Choroid plexus epithelial cell (primary cell): ENCODE data around the gene ZFAND6.

Experiments used
- DNase-seq: peaks from one replicate; pipeline ENCODE4 v3.0.0-alpha.2; 2010; ENCODE audit warnings: low read depth
- H3K4me3 ChIP-seq: 2 replicates; pipeline ENCODE4 v1.5.1; 2011; ENCODE audit warnings: low read depth, mild to moderate bottlenecking, control low read depth, low read length, moderate library complexity
- TF ChIP-seq, protein P1 (sequence below): conservative IDR thresholded peaks from 2 replicates; pipeline ENCODE4 v1.5.1; 2011; ENCODE audit warnings: low read depth, mild to moderate bottlenecking, control low read depth, inconsistent platforms, low read length, moderate library complexity

Gene ZFAND6

DNA sequence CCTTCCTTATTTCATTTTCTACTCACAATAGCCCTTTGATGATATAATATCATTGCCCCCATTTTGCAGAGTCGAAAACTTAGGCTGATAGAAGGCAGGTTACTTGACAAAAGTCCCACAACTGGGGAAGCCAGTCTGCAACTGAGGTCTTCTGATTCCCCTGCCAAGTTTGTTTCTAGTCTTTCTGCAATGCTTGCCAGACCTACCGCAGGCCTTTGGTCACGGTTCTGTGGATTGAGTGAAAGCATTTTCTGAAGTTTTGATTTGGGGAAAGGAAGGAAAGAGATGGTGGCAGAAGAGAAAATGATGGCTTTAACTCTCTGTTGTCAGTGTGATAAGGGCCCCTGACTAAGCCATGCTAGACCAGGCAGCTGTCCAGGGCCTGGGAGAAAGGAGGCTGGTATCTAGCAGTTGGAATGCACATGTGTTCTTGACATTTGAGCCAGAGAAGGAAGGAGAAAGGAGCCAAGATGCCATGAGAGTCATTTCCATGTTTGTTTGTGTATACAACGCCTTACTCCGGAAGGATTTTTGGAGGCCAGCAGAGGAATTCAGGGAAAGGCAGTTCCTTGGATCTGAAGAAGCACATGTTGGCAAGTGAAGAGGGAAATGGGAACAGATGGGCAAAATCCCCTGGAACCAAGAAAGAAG, 123.3 kb downstream of the ZFAND6 start:
- TF ChIP-seq, protein P1, sequence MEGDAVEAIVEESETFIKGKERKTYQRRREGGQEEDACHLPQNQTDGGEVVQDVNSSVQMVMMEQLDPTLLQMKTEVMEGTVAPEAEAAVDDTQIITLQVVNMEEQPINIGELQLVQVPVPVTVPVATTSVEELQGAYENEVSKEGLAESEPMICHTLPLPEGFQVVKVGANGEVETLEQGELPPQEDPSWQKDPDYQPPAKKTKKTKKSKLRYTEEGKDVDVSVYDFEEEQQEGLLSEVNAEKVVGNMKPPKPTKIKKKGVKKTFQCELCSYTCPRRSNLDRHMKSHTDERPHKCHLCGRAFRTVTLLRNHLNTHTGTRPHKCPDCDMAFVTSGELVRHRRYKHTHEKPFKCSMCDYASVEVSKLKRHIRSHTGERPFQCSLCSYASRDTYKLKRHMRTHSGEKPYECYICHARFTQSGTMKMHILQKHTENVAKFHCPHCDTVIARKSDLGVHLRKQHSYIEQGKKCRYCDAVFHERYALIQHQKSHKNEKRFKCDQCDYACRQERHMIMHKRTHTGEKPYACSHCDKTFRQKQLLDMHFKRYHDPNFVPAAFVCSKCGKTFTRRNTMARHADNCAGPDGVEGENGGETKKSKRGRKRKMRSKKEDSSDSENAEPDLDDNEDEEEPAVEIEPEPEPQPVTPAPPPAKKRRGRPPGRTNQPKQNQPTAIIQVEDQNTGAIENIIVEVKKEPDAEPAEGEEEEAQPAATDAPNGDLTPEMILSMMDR = no peak
- no peak overlapping the region for H3K4me3 ChIP-seq
- DNase-seq = peak; percentile 65

DNA sequence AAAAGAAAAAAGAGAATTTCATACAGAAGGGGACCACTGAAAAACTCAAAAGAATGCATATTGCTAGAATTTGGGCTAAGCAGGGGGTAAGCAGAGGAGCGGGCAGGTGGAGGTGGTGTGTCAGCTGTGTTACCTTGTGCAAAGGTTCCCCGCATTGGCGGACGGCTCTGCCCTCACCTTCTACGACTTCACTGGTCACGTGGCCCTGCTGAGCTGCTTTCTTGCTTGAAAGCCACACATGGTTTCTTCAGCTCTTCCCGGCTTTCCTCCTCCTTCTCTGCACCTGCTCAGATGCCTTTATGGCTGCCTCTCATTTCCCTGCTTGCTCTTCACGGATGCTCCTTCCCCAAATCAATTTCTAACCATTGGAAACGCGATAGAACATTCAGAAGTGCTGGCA, 123.8 kb downstream of the ZFAND6 start:
- no peak overlapping the region for H3K4me3 ChIP-seq
- TF ChIP-seq, protein P1 = no peak
- DNase-seq = no peak

DNA sequence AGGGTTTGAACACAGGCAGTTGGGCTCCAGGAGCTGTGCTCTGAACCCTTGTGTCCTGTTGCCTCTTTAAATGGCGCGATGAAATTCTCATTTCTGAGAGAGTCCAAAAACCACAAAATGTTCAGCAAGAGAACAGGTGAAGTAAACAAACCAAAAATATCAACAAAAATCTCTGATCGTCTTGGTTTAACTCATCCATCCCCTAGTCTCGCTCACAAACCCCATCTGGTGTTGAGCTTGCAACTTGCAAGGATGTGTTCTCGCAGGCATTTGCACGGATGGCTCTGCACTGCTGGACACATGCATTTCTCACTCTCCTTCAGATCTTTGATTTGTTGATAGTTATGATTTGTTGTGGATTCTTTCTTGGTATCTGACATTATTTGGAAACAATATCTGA, 124.4 kb downstream of the ZFAND6 start:
- peak; percentile 56 for DNase-seq
- TF ChIP-seq, protein P1 = peak; percentile 59
- no peak overlapping the region for H3K4me3 ChIP-seq

DNA sequence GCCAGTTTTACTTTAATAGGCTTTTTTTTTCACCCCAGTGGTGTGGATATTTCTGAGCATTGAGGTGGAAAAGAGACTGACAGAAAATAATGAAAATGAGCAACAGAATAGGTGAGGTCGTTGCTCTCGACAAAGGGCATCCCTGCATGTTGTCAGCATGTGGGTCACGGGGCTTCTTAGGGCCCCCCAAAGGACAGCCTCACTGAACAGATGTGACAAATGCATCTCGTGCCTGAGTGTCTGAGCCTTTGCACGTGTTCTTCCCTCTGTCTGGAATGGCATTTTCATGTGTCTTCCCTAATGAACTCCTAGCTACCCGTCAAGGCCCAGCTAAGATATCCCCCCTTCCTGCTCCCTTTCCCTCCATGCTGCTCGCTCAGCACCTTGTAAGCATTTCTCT, 125.1 kb downstream of the ZFAND6 start:
- TF ChIP-seq, protein P1 = no peak
- H3K4me3 ChIP-seq = no peak overlapping the region
- DNase-seq = no peak

DNA sequence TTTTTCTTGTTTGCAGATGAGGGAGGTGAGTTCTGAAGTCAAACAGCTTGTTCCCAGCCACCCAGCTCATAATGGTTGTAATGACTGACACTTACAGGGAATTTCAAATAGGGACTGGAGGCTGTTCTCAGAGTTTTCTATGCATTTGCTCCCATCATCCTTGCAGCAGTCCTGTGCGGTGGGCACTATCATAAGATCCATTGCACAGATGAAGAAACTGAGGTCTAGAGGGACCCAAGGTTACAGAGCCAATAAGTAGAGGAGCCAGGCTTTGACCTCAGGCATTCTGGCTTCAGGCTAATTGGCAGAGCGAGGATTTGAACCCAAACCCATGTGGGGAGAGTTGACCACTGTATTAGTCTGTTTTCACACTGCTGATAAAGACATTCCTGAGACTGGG, 125.7 kb downstream of the ZFAND6 start:
- H3K4me3 ChIP-seq = no peak overlapping the region
- TF ChIP-seq, protein P1 = no peak
- DNase-seq = no peak

DNA sequence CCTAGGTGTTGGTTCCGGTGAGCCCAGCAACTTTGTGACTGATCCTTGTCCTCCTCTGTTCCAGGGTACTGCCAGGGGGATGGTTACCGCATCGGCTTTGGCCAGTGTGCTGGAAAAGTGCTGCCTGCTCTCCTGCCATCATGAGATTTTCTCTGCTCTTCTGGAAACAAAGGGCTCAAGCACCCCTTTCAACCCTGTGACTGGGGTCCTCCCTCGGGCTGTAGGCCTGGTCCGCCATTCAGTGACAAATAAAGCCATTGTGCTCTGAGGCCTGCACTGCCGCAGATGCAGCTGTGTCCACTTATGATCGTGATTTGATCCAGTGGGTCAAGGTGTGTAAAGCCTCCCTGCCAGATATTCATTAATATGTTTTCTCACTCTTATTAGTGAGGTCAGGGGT, 126.6 kb downstream of the ZFAND6 start:
- TF ChIP-seq, protein P1 = no peak
- DNase-seq = no peak

DNA sequence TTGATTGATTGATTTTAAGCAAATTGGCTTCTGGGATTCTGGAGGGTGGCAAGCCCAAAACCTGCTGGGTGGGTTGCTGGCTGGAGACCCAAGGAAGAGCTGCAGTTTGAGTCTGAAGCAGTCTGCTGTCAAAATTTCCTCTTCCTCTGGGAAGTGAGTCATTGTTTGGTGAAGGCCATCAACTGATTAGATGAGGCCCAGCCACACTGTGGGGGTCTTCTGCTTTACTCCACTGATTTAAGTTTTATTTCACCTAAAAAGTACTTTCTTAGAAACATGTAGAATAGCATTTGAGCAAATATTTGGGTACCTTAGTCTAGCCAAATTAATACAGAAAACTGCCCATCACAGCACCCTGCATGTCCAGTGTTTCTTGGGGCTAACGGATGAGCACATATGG, 127.1 kb downstream of the ZFAND6 start:
- TF ChIP-seq, protein P1 = no peak
- no peak overlapping the region for H3K4me3 ChIP-seq
- DNase-seq = no peak

More for the DNA sequence above, 126.6 kb downstream of the ZFAND6 start:
- no peak overlapping the region for H3K4me3 ChIP-seq
